ENCODE data around the gene KLRK1.
A peak's percentile ranks its signal among the peaks of the same experiment; 100 is the strongest.
"Not testable (repeated sequence)": the region's sequence is repeated elsewhere in the genome, so short reads cannot be mapped to it uniquely, and the experiment has no call there.

KLRK1 gene

DNA sequence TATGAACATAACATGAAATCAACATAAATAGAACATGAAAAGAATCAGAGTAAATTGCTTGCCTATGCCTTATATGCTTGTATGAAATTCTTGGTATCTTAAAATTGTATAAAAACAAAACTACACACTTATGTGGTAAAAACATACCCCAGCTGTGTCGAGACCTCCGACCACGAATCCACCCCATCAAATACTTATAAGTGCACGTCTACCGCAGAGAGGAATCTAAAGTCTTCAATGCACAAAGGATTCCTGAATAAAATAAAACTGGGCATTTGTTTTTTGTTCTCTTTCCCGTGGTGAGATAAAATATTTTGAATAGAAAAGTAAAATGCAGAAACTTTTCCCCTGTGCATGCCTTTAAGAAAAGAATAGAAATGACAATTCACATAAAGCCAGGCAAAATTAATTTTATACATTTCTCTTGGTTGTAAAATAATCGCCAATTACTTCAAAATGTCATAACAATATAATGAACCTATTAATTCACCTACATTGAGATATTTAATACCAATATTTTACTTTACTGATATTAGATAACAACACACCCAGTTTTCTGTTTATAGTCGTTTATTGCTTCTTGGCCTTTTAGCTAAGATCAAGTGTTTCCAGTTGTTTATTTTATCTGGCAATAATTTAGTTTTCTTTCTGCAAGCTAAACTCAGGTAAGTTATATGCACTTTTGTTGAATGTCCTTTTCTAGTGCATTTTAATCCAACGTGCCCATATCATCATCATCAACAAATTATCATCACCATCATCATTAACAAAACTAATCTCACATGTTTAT lies 1.0 kb downstream of the KLRK1 start:
- no peak for DNase-seq (ENCODE audit: low read depth)

DNA sequence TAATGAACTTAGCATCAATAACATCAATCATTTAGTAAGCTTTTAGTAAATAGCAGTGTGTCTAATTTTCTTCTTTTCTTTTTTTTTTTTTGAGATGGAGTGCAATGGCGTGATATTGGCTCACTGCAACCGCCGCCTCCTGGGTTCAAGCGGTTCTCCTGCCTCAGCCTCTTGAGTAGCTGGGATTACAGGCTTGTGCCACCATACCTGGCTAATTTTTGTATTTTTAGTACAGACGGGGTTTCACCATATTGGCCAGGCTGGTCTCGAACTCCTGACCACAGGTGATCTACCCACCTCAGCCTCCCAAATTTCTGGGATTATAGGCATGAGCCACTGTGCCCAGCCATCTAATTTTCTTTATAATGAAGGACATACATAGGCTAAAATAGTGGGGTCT lies 2.3 kb downstream of the KLRK1 start:
- DNase-seq (ENCODE audit: low read depth) = not testable (repeated sequence)

DNA sequence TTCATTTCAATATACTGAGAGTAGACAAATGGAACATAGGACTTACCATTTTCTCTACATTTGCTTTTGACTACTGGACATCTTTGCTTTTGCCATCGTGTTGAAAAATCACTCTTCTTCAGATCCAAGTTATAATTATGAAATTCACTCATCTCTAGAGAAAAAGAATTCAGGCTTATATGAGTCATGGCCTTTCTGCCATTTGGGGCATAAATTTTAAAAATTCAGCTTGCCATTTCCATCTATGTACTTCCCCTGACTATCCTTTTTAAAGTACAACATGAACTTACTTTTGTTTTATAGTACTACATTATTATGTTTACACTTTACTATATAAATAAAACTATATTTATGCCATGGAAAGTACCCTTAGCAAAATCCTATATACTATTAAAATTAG lies 3.0 kb downstream of the KLRK1 start:
- DNase-seq (ENCODE audit: low read depth) = no peak

DNA sequence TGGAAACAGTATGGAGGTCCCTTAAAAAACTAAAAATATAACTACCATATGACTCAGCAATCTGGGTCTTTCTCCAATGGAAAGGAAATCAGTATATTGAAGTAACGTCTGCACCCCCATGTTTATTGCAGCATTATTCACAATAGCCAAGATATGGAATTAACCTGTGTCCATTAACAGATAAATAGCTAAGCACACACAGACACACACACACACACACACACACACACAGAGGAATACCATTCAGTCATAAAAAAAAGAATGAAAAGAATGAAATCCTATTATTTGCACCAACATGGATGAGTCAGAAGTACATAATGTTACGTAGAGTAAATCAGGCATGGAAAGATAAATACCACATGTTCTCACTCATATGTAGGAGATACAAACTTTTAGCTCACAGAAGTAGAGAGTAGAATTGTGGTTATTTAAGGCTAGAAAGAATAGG lies 4.7 kb downstream of the KLRK1 start:
- no peak for DNase-seq (ENCODE audit: low read depth)

DNA sequence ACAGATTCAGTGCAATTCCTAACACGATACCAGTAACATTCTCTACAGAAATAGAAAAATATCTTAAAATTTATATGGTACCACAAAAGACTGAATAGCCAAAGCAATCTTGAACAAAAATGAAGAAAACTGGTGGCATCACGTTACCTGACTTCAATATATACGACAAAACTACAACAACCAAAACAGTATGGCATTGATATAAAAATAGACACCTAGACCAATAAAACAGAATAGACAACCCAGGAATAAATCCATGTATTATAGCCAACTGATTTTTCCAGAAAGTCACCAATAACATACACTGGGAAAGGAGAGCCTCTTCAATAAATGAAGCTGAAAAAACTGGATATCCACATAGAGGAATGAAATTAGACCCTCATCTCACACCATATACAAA lies 5.7 kb downstream of the KLRK1 start:
- DNase-seq (ENCODE audit: low read depth) = no peak

DNA sequence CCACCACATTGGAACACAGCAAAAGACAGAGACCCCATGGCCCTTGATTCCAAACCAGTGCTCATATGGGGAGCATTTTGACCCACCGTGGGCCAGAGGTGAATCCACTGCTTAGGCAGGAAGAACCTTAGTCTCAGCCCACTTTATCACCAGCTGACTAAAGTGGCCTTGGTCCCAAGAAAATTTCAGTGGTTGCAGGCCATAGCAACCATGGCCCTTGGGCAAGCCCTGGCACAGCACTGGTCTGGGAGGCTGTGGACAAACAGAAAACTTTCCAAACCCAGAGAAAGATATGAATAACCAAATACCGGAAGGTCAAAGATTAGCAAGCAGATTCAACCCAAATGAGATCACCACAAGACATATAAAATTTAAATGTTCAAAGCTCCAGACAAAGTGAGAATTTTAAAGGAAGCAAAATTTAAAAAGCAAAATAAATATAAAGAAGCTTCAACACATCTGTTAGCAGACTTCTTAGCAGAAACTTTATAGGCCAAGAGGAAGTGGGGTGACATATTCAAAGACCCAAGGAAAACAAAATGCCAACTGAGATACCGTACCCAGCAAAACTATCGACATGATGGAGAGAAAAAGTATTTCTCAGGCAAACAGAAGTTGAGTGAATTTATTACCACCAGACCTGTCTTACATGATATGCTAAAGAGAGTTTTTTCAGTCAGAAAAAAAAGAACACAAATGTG lies 7.8 kb downstream of the KLRK1 start:
- DNase-seq (ENCODE audit: low read depth) = no peak

DNA sequence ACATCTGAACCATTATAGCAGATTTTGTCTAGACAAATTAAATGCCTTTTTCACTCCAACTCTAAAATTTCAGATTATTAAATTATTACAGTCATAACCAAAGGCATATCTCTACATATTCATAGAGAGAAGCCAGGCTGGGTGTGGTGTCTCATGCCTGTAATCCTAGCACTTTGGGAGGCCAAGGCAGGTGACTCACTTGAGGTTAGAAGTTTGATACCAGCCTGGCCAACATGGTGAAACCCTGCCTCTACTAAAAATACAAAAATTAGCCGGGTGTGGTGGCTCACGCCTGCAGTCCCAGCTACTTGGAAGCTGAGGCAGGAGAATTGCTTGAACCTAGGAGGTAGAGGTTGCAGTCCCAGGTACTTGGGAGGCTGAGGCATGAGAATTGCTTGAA lies 11.1 kb downstream of the KLRK1 start:
- not testable (repeated sequence) for DNase-seq (ENCODE audit: low read depth)

DNA sequence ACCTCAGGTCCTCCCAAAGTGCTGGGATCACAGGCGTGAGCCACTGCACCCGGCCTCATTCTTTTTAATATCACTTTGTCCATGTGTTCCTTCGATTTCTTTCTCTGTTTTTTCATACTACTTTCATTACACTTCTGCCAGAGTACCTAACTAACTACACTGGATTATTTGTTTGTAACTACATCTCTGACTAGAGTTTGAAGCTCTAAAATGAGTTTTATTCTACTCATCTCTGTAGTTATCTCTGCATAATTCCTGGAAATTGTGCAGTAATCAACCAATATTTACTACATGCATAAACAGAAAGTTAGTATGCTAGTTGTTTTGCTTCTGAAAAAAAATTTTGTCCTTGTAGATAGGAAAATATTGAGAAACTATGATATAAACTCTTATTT lies 15.2 kb downstream of the KLRK1 start:
- DNase-seq (ENCODE audit: low read depth) = no peak

DNA sequence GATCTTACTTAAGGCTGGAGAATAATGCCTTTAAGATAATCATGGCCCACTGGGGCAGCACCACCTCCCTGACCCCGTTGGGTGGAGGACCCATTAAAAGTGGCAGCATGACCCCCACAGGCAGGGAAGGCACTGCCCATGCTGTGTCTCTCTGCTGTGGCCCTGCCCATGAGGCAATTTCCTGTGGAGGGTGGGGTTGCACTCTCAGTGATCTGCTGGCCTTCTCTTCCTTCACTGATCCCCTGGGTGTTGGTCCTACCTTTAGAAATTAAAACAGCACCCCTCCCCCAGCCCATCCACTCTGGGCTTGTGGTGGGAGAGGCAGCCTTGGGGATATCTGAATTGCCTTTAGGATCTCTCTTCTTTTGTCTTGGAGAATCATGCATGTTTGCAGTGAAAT lies 17.3 kb downstream of the KLRK1 start:
- no peak for DNase-seq (ENCODE audit: low read depth)

DNA sequence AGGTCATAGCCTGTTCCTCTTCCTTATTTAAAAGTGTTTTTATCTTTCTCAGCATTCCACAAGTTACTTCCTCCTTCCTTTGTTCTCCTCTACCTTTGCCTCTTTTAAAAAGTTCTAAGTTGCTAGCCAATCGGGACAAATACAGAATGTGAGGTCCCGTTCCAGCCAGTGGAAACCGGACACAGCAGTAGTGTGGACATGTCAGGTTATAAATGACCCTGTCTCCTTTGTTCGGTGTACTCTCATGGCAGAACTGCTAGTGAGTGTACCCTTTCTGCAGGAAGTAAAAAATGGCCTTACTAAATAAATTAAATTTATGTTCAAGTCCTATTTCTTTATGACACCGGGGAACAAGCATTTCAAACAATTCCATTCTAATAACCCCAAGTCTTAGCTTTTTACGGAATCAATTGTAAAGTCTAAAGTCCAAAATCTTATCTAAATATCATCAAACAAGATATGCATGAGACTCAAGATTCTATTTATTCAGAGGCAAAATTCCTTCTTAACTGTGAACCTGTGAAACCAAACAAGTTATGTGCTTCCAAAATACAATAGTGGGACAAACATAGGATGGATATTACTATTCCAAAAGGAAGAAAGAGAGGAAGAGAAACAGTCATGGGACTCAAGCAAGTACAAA lies 17.8 kb downstream of the KLRK1 start:
- not testable (repeated sequence) for DNase-seq (ENCODE audit: low read depth)

DNA sequence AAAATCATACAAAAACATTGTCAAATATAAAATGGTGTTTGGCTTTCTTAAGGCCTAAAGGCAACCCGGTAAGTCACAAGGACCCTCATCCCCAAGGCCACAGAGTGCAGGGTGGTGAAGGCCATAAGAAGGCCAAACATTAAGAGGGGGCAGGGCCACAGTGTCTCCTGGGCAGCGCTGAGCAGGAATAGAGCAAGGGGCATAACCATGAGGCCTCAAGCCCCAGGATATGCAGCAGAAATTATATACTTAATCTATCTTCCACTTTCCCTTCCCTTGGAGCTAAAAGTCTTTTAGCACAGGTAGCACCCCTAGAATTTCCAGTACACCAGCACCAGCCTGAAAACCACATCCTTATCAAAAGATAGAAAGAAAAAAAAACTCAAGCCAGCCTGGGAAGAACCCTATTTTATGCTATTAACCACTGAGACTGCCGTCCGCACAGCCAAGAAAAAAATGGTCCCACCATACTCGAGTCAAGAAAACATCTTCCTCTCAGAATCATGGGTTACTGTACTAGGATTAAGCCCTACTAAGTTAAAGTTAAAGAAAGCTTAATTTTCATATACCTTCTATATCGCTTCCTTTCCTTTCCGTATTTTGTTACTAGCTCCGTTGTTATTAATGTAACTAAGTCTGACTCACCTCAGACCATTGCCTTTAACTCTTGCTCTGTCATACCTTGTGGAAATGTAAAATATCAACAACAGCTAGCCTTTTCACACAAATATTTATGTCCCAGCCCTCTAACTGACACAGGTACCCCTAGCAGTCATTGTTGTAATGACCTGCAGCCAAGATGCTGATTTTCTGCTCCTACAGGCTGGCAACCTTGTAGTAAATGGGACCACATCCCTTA lies 20.1 kb downstream of the KLRK1 start:
- no peak for DNase-seq (ENCODE audit: low read depth)

DNA sequence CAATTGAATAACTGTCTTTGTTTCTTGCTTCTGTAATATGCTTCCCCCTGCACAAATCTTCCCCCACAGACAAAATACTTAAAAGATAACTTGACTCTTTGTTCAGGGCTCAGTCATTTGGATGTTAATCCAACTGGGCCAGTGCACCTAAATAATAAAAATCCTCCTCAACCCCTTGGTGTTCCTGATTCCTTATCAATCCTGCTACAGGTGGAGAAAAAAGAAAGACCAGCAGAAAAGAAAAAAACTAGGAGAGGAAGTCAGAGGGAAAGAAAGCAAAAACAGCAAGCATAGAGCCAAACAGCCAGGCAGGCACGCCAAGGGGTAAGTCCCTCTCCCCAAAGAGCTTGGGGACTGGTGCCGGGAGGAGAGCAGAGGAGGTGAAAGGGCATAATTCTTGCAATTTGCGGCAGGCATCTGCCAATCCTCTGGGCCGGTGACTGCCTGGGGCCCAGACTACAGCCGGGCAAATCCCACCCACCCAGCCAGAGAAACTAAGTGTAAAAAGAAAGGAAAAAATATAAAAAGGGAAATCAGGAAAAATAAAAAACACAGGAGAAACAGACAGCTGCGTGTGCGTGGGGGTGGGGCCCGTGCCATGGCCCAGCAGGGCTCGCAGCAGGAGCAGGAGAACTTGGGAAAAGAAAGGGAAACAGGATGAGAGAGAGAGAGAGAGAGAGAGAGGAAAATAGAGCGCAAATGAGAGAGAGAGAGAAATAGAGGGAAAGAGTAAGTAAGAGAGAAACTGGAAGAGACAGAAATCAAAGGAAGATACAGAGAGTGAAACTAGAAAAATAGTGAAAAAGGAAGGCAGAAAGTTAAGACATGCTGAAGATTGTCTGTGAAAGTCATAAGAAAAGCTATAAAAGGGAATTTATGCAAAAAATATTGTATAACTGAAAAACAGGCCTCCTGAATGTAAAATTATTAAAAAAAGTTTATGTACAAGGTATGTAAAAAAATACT lies 21.4 kb downstream of the KLRK1 start:
- no peak for DNase-seq (ENCODE audit: low read depth)

DNA sequence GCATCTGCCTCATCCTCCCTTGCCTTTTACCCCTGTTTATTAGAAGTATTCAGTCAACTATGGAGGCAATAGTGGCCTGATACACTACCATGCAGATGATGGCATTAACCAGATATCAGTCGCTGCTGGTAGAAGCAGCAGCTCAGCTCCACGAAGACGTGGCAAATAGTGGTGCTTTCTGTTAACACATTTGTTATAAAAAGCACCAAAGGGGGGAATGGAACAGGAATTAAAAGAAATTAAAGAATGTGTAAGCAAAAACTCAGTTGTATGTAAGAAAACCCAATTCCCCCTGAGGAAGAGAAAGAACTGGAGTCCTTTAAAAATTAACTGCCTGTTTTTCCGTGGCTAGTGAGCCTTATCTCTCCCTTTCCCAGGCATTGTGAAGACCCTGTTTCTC lies 22.1 kb downstream of the KLRK1 start:
- DNase-seq (ENCODE audit: low read depth) = not testable (repeated sequence)

DNA sequence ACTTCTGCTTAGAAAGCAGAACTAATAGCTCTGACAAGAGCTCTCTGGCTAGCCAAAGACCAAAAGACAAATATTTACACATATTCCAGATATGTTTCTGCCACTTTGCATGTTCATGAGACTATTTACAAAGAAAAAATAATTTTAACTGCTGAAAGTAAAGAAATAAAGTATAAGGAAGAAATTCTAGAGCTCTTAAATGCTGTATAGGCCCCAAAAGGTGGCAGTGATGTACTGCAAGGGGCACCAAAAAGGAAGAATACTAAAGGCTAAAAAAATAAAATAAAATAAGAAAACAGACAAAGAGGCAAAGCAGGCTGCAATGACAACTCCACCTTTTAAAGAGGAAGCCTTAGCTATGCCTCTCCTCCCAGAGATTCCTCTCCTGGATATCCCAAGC lies 23.0 kb downstream of the KLRK1 start:
- DNase-seq (ENCODE audit: low read depth) = no peak

DNA sequence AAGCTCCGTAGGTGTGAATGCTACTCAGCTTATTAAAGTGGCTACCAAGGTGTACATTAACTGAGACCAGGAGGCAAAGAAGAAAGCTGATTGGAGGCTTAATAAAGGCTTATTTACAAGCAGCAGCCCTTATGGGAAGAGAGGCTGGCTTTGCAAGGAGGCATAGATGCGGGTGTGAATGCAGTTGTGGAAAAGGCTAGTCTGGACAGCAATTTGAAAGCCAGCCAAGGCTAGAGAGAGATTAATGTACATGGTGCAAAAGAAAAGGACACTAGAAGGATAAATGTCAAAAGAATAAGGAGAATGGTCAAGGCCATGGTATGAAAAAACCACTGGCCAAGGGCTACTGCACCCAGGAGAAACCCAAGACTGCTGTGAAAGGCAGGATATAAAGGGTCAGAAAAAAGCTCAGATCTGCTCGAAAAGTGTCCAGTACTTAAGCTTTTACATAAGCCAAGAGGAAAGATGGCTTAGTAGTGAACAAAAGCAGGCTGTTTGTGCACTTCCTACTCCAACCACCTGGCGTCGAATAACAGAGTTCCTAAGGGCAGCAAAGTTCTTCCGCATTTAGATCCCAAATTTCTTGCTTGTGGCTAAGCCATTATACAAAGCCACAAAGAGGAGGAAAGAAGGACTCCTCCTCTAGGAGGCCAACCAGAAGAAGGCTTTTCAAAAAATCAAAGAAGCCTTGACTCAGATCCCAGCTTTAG lies 24.0 kb downstream of the KLRK1 start:
- DNase-seq (ENCODE audit: low read depth) = no peak

DNA sequence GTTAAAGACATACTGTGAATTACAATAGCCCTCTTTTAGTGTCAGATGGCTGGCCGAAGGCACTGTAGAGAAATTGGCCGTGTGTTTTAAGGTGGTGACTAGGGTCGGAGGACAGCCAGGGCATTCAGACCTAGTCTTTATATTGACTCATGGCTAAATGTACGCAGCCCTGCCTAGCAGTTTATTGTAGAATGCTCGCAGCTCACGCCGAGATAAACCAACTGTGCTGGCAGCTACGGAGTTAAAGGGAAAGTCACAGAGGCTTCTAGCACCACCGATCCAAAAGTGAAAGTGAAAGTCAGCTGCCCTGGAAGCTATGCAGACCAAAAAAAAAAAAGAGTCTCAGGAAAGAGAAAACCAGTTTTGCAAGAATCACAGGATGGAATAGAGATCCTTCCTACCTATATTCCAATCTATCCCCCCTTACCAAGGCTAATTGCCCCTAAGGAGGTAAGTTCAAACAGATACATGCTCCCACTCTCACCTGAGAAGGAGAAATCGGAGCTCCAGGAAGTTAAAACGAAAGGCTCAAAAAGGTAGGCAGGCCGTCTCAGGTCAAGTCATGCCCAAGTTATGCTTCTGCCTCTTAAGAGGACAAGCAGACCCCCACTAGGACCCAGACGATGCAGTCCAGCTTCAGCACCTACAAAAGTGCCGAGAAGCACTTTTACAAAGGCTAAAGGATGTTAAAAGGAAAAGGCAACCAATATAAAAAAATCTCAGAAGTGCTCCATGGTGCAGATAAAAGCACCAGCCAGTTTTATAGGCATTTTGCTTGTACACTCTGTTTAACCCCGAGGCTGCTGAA lies 24.8 kb downstream of the KLRK1 start:
- DNase-seq (ENCODE audit: low read depth) = peak; percentile 40

DNA sequence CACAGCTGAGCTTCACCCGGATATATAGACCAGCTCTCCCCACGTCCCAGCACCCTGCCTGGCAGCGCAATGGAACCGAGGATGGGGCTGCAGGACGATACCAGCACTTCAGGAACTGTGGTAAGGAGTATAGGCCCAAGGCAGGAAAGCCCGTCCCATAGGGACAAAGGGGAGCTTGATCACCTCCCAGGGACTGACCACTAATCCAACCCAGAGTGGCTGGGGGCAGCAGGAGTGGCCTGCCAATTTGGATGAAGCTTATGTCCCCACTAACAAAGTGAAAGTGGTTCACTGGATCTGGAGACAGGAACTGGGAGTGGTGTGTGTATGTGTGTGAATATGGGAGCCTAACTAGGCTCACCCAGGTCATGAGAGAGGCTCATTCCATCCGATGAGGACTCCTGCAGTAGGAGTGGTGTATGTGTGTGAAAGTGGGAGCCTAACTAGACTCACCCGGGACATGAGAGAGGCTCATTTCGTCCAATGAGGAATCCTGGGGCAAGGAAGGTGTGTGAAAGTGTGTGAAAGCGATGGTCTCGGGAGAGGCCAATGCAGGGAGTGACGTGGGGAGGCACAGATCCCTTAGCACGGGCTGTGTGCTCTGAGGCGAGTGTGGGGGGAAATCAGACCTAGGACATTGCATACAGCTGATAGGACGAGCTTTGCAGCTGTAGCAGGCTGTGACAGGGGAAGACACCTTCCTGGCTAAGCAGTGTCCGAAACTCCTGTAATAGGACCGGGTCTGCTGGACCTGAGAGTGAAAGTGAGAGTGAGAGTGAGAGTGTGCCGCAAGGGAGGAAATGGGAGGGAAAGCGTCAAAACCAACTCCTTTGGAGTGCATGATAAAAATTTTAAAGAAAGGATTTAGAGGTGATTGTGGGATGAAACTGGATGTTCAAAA lies 25.7 kb downstream of the KLRK1 start:
- no peak for DNase-seq (ENCODE audit: low read depth)

DNA sequence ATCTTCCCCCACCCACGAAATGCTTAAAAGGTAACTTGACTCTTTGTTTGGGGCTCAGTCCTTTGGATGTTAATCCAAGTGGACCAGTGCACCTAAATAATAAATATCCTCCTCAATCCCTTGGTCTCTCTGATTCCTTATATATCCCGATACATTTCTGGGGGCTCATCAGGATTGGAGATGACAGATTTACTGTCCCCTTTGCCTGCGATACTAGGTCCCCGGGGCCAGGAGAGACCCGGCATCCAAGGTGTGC lies 26.3 kb downstream of the KLRK1 start:
- DNase-seq (ENCODE audit: low read depth) = no peak

All from T follicular helper cell (primary cell).